HG03095 (cell line): Measurements from ENCODE around the gene UBXN11.
"Not testable (repeated sequence)": the region's sequence is repeated elsewhere in the genome, so short reads cannot be mapped to it uniquely, and the experiment has no call there.

Source experiments
- ATAC-seq: cut with Tn5 transposase; IDR thresholded peaks from one replicate; pipeline ENCODE4 v1.9.1; 2021; ENCODE audit warnings: moderate library complexity; ENCODE audit not compliant: unreplicated experiment

Gene UBXN11

GRCh38 chr1:26307363-26307781 lies 936 bp upstream of the UBXN11 start:
- no peak for ATAC-seq

DNA sequence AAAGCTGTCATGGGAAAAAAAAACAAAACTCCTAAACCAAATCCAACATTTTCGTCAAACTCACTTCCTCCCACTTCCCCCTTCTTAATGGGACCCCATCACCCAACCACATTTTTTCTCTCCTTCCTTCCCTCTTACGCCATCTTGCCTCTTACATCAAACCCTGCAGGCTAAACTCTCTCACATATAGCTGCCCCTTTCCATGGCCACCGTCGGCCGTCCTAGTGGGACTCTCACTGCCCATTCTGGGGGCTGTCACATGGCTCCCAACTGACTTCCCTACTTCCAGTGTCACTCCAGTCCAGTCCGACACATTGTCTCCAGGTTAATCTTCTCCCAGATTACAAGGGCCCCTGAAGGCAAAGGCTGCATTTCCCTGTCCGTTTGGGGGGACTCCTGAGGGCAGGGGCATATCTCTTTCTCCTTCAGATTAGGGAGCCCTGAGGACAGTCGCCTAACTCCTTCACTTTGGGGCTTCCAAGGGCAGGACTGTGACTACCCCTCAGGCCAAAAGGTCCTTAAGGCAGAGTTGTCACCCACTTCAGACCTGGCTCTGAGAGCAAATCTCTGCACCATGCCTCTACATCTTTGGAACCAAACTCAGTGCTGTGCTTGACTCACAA lies 658 bp downstream of the UBXN11 start:
- ATAC-seq: no peak

DNA sequence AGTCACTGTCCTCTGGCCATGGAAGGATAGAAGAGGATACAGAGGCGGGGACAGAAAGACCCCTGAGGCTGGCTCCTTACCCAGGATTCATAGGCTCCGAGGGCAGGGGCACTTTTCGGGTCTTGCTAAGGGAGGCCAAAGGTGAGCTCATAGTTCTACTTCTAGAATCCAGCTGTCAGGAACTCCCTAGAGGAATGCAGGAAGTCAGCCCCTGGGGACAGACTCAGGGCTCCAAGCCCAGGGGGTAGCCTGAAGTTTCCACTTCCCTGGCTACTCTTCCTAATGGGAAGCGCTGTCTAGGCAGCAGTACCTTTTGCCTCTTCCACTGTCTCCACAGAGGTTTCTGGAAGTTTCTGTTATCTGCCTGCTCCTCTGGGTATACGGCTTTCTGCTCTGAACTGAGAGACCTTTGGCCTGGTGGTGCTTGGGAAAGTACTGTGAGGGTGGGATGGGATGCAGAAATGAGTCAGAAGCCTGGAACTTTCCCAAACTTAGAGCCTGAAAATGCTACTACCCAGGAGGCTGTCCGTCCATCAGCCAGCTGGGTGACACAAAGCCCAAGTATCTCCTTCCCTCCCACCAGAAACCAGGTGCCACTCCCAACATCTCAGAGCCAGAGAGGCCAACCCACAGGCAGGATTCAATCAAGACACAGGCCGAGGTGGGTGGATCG lies 3.6 kb downstream of the UBXN11 start:
- no peak for ATAC-seq

DNA sequence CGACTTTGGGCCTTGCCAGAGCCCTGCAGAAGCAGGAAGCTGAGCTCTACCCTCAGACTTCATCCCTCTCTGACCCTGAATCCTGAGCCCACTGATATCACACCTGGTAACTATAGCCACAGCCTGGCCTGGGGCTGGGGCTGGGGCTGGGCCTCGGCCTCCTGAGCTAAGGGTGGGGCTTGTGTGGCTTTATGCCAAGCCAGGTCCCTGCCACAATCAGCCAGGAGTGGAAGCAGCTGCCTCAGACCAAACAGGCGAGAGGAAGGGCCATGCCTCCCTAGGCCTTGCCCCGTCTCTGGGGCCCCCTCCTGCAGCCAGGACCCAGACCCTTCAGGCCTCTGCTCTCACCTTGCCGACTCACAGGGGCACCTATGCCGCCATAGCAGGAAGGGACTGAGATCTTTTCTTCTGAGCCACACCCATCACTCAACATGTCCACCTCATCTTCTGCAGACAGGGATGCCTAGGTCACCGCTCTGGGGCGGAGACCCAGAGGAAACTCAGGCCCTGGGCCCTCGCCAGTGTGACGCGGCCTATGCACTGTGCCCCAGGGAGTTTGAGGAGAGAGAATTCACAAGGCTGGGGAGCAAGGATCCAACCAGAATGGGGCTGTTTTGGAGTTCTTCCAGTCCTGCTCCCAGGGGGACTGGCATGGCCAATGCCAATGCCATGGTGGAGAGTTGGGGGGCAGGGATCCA lies 5.7 kb downstream of the UBXN11 start:
- no peak for ATAC-seq

- no peak for ATAC-seq
These were observed 8.7 kb downstream of the UBXN11 start for GRCh38 chr1:26297791-26298124.

DNA sequence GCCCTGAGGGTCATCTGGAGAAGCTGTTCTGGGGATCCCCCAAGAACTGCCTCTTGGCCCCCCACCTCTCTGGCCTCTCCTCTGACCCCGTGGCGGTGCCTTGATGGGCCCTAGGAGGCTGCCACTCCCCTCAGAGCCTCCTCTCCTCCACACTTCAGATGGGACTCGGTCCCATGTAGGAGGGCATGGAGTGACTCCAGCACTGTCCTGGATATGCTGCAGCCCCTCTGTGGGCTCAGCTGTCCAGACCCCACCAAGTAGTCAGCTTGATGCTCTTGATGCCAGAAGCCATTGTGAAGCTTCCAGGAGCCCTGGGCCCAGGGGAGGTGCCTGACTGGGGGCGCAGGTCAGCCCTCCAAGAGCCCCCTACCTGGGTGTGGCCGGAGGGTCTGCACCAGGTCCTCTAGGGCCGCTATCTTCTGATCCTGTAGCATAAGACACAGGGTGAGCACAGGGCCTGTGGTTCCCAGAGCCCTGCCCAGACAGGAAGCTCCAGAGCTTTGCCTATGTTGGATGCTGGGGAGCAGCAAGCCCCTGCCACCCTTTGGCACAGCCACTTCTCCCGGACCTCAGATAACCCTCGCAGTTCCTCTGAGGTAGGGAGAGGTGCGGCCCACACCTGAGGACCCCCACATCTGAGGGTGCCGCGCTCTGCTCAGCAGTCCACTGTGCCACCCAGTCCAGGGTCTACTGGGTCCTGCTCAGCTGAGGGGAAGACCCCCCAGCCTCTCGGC lies 9.2 kb downstream of the UBXN11 start:
- ATAC-seq: no peak

DNA sequence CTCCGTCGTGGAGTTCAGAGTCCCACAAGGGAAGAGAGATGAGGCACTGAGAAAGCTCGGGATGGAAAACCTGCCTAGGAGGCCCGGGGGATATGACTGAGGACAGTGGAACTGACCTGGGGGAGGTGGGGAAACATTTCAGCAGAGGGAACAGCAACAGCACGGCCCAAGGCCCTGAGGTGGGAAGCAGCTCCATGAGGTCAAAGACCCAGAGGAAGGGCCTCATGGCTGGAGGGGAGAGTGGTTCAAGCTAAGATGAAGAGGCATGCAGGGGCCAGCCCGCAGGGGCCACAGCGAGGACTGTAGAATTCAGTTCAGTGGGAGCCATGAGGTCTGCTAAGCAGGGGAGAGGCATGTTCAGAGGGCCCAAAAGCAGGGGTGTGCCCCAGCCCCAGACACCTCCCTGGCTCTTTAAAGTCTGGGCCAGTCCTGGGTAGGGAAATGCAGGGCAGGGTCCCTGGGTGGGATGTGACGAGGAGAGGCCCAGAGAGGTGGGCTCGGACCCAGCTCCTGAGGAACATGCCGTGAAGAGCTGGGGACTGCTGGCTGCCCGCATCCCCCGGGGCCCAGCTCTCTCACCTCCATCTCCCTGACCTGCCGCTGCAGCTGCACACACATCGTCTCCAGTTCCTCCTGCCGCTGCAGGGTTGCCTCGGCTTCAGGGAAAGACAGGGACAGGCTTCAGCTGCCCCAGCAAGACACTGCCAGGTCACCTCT lies 9.9 kb downstream of the UBXN11 start:
- ATAC-seq: no peak

GRCh38 chr1:26295194-26296138 lies 11.0 kb downstream of the UBXN11 start:
- ATAC-seq: no peak

DNA sequence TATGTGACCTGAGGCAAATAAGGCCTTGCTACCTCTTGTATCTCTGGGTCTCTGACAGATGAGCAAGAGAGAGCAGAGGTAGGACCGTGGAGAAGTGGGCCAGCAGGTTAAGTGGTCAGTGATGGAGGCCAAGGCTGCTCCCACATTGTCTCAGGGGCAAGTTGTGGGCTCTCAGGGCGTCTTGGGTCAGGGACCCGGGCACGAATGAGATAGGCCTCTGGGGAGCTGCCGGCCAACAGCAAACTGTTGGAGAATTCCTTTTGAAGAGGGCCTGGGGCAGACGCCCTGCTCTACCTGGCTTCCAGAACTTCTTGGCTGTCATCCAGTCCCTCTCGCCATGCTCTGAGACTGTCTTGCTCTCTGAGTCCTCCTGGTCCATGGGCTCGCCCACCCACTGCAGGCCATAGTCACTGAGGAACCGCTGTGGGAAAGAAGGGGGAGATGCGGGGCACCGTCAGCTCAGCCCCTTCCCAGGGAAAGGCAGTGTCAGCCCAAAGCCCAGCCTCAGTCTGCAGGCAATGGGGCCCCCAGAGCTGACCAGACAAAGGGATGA lies 12.4 kb downstream of the UBXN11 start:
- ATAC-seq: no peak

DNA sequence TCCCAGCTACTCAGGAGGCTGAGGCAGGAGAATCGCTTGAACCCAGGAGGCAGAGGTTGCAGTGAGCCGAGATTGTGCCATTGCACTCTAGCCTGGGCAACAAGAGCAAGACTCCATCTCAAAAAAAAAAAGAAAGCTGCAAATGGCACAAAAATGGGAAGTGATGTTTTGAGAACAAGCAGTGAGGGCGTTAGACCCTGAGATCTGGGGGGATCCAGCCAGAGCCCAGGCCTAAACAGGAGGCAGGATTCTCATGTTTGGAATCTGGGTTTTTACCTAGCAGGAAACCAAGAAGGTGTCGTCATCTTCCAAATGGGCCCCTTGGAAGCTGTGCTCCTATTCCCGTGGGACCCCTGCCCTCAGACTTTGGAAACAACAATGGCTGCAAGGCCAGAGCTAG lies 13.7 kb downstream of the UBXN11 start:
- ATAC-seq: not testable (repeated sequence)

GRCh38 chr1:26291939-26292338 lies 14.5 kb downstream of the UBXN11 start:
- no peak for ATAC-seq

DNA sequence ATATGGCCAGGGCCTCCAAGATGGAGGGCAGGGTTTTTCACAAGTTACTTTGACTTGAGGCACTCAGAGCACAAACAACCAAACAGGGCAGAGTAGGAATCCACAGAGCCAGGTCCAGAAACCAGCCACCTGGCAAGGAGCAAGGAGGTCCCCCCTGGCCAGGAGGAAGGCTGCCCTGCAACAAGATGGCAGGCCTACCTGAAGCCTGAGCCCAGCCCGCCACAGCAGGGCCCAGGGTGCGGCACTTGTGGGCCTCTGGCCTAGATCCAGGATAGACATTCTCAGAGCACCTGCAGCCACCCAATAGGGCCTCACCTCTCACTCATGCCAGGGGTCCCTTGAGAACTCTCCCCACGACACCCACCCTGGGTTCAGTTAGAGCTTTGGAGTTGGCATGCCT lies 15.0 kb downstream of the UBXN11 start:
- ATAC-seq: no peak

GRCh38 chr1:26290882-26291261 lies 15.6 kb downstream of the UBXN11 start:
- ATAC-seq: no peak

- no peak for ATAC-seq
These were observed 16.1 kb downstream of the UBXN11 start for GRCh38 chr1:26290122-26290881.

DNA sequence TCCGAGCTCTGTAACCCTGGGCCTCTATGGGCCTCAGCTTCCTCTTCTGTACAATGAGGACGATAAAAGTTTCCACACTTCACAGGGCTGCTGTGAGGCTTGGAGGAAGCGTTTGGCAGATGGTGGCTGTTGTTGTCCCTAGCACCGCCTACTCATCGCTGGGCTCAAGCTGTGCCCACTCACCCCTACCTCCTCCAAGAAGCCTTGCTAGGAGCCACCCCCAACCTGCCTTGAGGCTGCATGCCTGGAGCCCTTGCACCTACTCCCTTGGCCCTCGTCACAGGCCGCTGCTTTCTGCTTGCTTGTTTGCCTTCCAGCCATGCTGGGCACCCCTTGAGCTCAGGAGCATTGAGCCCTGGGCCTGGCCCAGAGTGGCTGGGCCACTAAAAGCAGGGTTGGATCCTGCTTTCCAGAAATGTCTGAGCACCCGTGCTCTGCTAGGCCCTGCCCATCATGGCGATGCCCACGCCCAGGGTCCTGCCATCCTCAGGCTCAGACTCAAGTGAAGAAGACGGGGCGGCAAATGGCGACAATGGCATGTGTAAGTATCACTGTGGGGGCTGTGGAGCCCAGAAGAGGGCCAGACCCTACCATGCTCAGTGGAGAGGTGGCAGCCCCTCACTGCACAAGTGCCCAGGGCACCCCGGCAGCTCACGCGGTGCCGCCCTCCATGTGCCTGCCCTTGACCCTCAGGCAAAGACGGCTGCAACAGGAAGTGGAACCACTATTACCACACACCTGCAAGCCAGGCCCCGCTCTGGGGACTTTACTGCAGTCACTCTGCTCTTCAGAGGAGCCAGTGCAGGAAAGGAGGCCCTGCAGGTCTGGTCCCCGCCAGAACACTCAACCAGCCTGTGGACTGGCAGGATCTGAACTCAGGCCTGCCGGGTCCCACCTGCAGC lies 17.0 kb downstream of the UBXN11 start:
- ATAC-seq: no peak

GRCh38 chr1:26288311-26288941 lies 18.0 kb downstream of the UBXN11 start:
- no peak for ATAC-seq

- ATAC-seq: no peak
These were observed 18.6 kb downstream of the UBXN11 start for GRCh38 chr1:26287811-26288210.
